Tongue (tissue), 2 donors: ENCODE data around the gene LAMA3. TPM values are rescaled to one million over a fixed set of nuclear protein-coding genes. Genes with fewer than 3 reads are reported as not detected.

Experiments
- DNase-seq: peaks from one replicate; pipeline ENCODE4 v3.0.0-alpha.2; 2015
- total RNA-seq: library from RNA; depleted of rRNA; stranded (reverse); fragments of >200 nt; gene quantifications from one replicate; pipeline ENCODE4 v1.2.3, GENCODE V29; 2014

Gene LAMA3
- 37.0 TPM for total RNA-seq

- DNase-seq, result peak; percentile 66
Measured at GRCh38 chr18:23689031-23689615, at the start of gene LAMA3. LAMA3 (plus strand) TSS chr18:23689453; CDS start chr18:23689684, 231 bp downstream.

- no peak for DNase-seq
Measured at GRCh38 chr18:23640052-23640451, 49.2 kb upstream of the LAMA3 start.

- DNase-seq, result no peak
Measured at GRCh38 chr18:23641143-23641720, 48.0 kb upstream of the LAMA3 start.

GRCh38 chr18:23641937-23642666 lies 47.2 kb upstream of the LAMA3 start:
- DNase-seq, result no peak

GRCh38 chr18:23643815-23644490 lies 45.3 kb upstream of the LAMA3 start:
- DNase-seq, result no peak

- DNase-seq, result no peak
Measured at GRCh38 chr18:23645568-23646175, 43.6 kb upstream of the LAMA3 start.

GRCh38 chr18:23646282-23646681 lies 43.0 kb upstream of the LAMA3 start:
- DNase-seq, result no peak

GRCh38 chr18:23648456-23648855 lies 40.8 kb upstream of the LAMA3 start:
- no peak for DNase-seq

GRCh38 chr18:23648940-23649607 lies 40.2 kb upstream of the LAMA3 start:
- peak; percentile 20 for DNase-seq

- DNase-seq, result peak; percentile 9
Measured at GRCh38 chr18:23650968-23651927, 38.0 kb upstream of the LAMA3 start.

GRCh38 chr18:23652232-23652631 lies 37.0 kb upstream of the LAMA3 start:
- DNase-seq, result no peak

- DNase-seq, result no peak
Measured at GRCh38 chr18:23658285-23658684, 31.0 kb upstream of the LAMA3 start.

GRCh38 chr18:23661735-23662308 lies 27.4 kb upstream of the LAMA3 start:
- no peak for DNase-seq

GRCh38 chr18:23662309-23663263 lies 26.7 kb upstream of the LAMA3 start, which contains the start of gene ANKRD29:
ANKRD29 (minus strand) TSS chr18:23662911; CDS start chr18:23662730, 181 bp downstream.
- DNase-seq, result peak; percentile 35

- peak; percentile 11 for DNase-seq
Measured at GRCh38 chr18:23664674-23665073, 24.6 kb upstream of the LAMA3 start.

- DNase-seq, result no peak
Measured at GRCh38 chr18:23667114-23667513, 22.1 kb upstream of the LAMA3 start.

- DNase-seq, result no peak
Measured at GRCh38 chr18:23668731-23669130, 20.5 kb upstream of the LAMA3 start.

- no peak for DNase-seq
Measured at GRCh38 chr18:23669202-23669766, 20.0 kb upstream of the LAMA3 start.
